GM12878 (cell line): ENCODE data around the gene MDN1. TPM values are rescaled to one million over a fixed set of nuclear protein-coding genes. Genes with fewer than 3 reads are reported as not detected.

Experiments used
- ATAC-seq: fragments of 200-7000 bp; cut with Tn5 transposase; 3 replicates; pipeline ENCODE4 v1.9.1; 2020; ENCODE audit warnings: mild to moderate bottlenecking, moderate library complexity
- BruUV-seq: library from RNA; stranded (reverse); fragments of 400-500 nt; replicated peaks from 2 replicates; lab custom pipeline; 2021; lab: Mats Ljungman, UMichigan
- CTCF ChIA-PET: fragments of 300-600 bp; sonication (Branson Sonifier 250); formaldehyde crosslinking; extraction: SDS; loops from one replicate; lab custom pipeline; 2021; ENCODE audit warnings: inconsistent platforms; lab: Yijun Ruan, JAX
- POLR2A ChIA-PET: fragments of 350-600 bp; formaldehyde crosslinking; extraction: SDS; loops from one replicate; lab custom pipeline; 2021; ENCODE audit warnings: inconsistent platforms; lab: Charles Lee
- RAD21 ChIA-PET: fragments of 300-600 bp; sonication (Branson Sonifier 250); formaldehyde crosslinking; loops from one replicate; lab custom pipeline; 2023; ENCODE audit warnings: antibody characterized with exemption; ENCODE audit not compliant: unreplicated experiment; lab: Charles Lee
- SMC1A ChIA-PET: fragments of 300-600 bp; sonication (Branson Sonifier 250); formaldehyde crosslinking; loops from one replicate; lab custom pipeline; 2023; ENCODE audit not compliant: unreplicated experiment, uncharacterized antibody; lab: Charles Lee
- DNase-seq: peaks from one replicate; pipeline ENCODE4 v3.0.0-alpha.2; 2011; ENCODE audit warnings: low read depth, low spot score
- FAIRE-seq: peaks from 3 replicates; lab custom pipeline; 2011; peaks lifted over from hg19 to GRCh38; lab: Jason Lieb, UNC
- H2AFZ ChIP-seq: 2 replicates; pipeline ENCODE4 v1.6.0; 2011; ENCODE audit warnings: low read depth, low read length, control low read depth; ENCODE audit not compliant: control insufficient read depth
- H3K27ac ChIP-seq: 2 replicates; pipeline ENCODE4 v1.5.1; 2011; ENCODE audit warnings: control low read depth; ENCODE audit not compliant: control insufficient read depth, insufficient read depth
- H3K27me3 ChIP-seq, 2 experiments: replicated peaks in 1 of 2; 2 replicates each; pipeline versions ENCODE4 v1.6.0 to v1.6.1; 2011; ENCODE audit warnings: low read length in 1 of 2; ENCODE audit not compliant: control insufficient read depth in 2 of 2, insufficient read depth in 2 of 2
- H3K36me3 ChIP-seq, 2 experiments: 2 replicates each; pipeline ENCODE4 v1.5.1; 2011; ENCODE audit warnings: low read length in 1 of 2; ENCODE audit not compliant: control insufficient read depth in 2 of 2, insufficient read depth in 2 of 2
- H3K4me1 ChIP-seq: 2 replicates; pipeline ENCODE4 v1.6.1; 2011; ENCODE audit warnings: mild to moderate bottlenecking, low read length, moderate library complexity, mixed read lengths; ENCODE audit not compliant: control insufficient read depth, insufficient read depth
- H3K4me2 ChIP-seq: 2 replicates; pipeline ENCODE4 v1.6.0; 2011; ENCODE audit warnings: control low read depth; ENCODE audit not compliant: control insufficient read depth, insufficient read depth
- H3K4me3 ChIP-seq: fragments of 200-600 bp; sonication (generic); 2 replicates; pipeline ENCODE4 v1.5.1; 2016
- H3K79me2 ChIP-seq: 2 replicates; pipeline ENCODE4 v1.6.0; 2011; ENCODE audit warnings: low read length; ENCODE audit not compliant: control insufficient read depth, insufficient read depth
- H3K9ac ChIP-seq: 2 replicates; pipeline ENCODE4 v1.8.0; 2011; ENCODE audit warnings: low read length, control low read depth, mixed read lengths; ENCODE audit not compliant: control insufficient read depth, insufficient read depth
- H3K9me3 ChIP-seq: replicated peaks from 3 replicates; pipeline ENCODE4 v1.5.1; 2011; ENCODE audit warnings: mild to moderate bottlenecking, low read length; ENCODE audit not compliant: control insufficient read depth, insufficient read depth
- H4K20me1 ChIP-seq: 2 replicates; pipeline ENCODE4 v1.6.0; 2011; ENCODE audit not compliant: control insufficient read depth, insufficient read depth
- IRF4 ChIP-seq: IDR thresholded peaks from 2 replicates; pipeline ENCODE4 v1.6.1; 2011; ENCODE audit warnings: low read depth, low read length
- MYB ChIP-seq: fragments of 150-350 bp; IDR thresholded peaks from 2 replicates; pipeline ENCODE4 v1.6.1; 2014; ENCODE audit warnings: mild to moderate bottlenecking, low read depth, low read length, borderline replicate concordance
- ZBED1 ChIP-seq: IDR thresholded peaks from 2 replicates; pipeline ENCODE4 v1.6.1; 2016; ENCODE audit warnings: borderline replicate concordance
- WGBS: methylation state at CpG from one replicate; pipeline ENCODE4 v1.1.6; 2016; ENCODE audit warnings: low lambda C conversion rate; ENCODE audit not compliant: insufficient replicate concordance, insufficient coverage; ENCODE audit errors: missing lambda C conversion rate; 5-methylcytosine and 5-hydroxymethylcytosine counted together
- in situ Hi-C: fragments of 300-500 bp; cut with MboI; formaldehyde crosslinking; loops from 9 replicates; pipeline ENCODE4 v1.14.3; 2018; ENCODE audit warnings: mixed read lengths
- intact Hi-C: fragments of 100-400 bp; cut with micrococcal nuclease; formaldehyde crosslinking; loops from one replicate; pipeline ENCODE4 v1.14.2; 2022; ENCODE audit not compliant: unreplicated experiment
- polyA plus RNA-seq, 11 experiments: library from polyadenylated mRNA; depleted of rRNA in 4 of 11; unstranded in 6 of 11; stranded (reverse) in 5 of 11; fragments of >200 nt; fragmentation: Nextera tagmentation in 4 of 11; fragmentation: Illumina TruSeq in 1 of 11; extraction: Ambion mirVana in 4 of 11; extraction: Trizol in 1 of 11; gene quantifications; 1 replicate in 1 of 11; 2 replicates in 10 of 11; pipeline versions ENCODE4 v1.2.1 to v1.2.3, GENCODE V29; 2011 to 2016; ENCODE audit warnings: inconsistent platforms in 2 of 11, missing spikeins in 2 of 11, low read depth in 1 of 11
- total RNA-seq, 4 experiments: library from RNA; depleted of rRNA in 3 of 4; stranded (reverse); fragments of >200 nt in 3 of 4; fragmentation: Illumina TruSeq in 1 of 4; extraction: Trizol in 1 of 4; gene quantifications; 2 replicates each; pipeline versions ENCODE4 v1.2.1 to v1.2.3, GENCODE V29; 2013 to 2021
- TF ChIP-seq, protein P1 (sequence below): IDR thresholded peaks from 2 replicates; pipeline ENCODE4 v1.6.1; 2011; ENCODE audit warnings: mild to moderate bottlenecking, low read depth, low read length, moderate library complexity; ENCODE audit not compliant: insufficient replicate concordance
- TF ChIP-seq, protein P2 (sequence below): IDR thresholded peaks from 2 replicates; pipeline ENCODE4 v1.6.1; 2011; ENCODE audit warnings: borderline replicate concordance, low read depth, mild to moderate bottlenecking, moderate library complexity, low read length; ENCODE audit not compliant: insufficient read depth, poor library complexity, severe bottlenecking
- TF ChIP-seq, protein P3 (sequence below): fragments of 450-650 bp; IDR thresholded peaks from 2 replicates; pipeline ENCODE4 v1.6.1; 2017; ENCODE audit warnings: mild to moderate bottlenecking, low read depth, inconsistent platforms; ENCODE audit not compliant: poor library complexity, severe bottlenecking
- TF ChIP-seq, protein P4 (sequence below): fragments of 450-650 bp; IDR thresholded peaks from 2 replicates; pipeline ENCODE4 v1.6.1; 2014; ENCODE audit warnings: mild to moderate bottlenecking

MDN1 gene
- total and polyA plus RNA-seq, 10 of the 15 experiments (the other 5 are each of a cell fraction or from before 2014, with no cell fraction given), result 14.3 to 50.1 (median 22.1) TPM

DNA sequence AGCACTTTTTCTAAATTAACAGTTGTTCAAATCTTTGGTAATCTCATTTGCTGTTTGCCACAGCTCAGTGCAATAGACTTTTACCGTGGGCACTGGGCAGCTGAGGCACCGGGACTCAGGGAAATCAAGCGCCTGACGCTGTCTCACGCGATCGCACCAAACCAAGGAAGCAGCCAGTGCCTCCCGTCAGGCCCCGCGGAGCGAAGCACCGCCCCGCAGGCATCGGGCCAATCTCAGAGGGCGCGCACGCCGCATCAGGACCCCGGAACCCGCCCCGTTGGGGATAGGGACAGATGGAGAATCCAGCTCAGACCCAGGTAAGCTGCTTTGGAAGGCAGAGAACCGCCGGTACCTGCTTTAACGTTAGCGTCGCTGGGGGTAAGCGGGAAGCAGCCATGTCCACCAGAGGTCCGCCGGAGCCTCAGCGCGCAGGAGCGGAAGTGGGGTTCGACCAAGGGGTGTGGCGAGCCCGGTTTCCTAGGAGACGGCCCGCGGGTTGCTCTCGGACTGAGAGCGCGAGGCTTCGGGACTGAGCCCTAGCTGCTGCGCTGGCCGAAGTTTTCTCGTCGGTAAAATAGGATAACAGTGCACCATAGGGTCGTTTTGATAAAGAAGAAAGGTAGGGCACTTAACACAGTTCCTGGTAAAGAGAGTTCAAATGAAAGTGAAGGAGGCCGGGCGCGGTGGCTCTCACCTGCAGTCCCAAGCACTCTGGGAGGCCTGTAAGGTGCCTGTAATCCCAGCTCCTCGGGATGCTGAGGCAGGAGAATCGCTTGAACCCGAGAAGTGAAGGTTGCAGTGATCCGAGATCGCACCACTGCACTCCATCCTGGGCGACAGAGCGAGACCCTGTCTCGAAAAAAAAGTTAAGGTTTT lies 181.0 kb downstream of the MDN1 start, which contains the start of gene LYRM2 (continued):
- TF ChIP-seq MYB, result no peak
- TF ChIP-seq, protein P1, sequence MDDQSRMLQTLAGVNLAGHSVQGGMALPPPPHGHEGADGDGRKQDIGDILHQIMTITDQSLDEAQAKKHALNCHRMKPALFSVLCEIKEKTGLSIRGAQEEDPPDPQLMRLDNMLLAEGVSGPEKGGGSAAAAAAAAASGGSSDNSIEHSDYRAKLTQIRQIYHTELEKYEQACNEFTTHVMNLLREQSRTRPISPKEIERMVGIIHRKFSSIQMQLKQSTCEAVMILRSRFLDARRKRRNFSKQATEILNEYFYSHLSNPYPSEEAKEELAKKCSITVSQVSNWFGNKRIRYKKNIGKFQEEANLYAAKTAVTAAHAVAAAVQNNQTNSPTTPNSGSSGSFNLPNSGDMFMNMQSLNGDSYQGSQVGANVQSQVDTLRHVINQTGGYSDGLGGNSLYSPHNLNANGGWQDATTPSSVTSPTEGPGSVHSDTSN, result no peak
- TF ChIP-seq IRF4, result no peak; the same call in 1 of the 2 replicates
- TF ChIP-seq, protein P2, sequence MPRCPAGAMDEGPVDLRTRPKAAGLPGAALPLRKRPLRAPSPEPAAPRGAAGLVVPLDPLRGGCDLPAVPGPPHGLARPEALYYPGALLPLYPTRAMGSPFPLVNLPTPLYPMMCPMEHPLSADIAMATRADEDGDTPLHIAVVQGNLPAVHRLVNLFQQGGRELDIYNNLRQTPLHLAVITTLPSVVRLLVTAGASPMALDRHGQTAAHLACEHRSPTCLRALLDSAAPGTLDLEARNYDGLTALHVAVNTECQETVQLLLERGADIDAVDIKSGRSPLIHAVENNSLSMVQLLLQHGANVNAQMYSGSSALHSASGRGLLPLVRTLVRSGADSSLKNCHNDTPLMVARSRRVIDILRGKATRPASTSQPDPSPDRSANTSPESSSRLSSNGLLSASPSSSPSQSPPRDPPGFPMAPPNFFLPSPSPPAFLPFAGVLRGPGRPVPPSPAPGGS, result no peak

DNA sequence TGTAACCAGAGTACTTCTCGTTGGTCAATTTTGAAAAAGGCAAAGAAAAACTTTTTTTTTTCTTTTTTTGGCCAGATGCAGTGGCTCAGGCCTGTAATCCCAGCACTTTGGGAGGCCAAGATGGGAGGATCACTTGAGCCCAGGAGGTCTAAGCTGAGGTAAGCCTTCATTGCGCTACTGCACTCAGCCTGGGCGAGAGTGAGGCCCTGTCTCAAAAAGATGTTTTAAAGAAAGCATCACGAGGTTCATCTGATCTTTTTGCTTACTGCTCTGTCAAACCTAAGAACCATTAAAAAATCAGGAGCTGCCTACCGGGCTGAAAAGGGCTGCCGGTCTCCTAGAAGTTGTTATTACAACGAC lies 181.7 kb downstream of the MDN1 start:
- ChIA-PET CTCF (interaction anchor here (0.6 to 3.2 kb wide), 7 partner anchors 29 to 393 kb away, joined by 3 to 20 read pairs (median 4); no protein-coding TSS in a partner anchor), POLR2A (interaction anchor here (0.6 to 1.7 kb wide), 8 partner anchors 10 to 557 kb away, joined by 3 to 7 read pairs (median 4); partner anchors contain the start of gene PNRC1), SMC1A (interaction anchor here (1.0 to 2.3 kb wide), 6 partner anchors 11 to 552 kb away, joined by 3 to 9 read pairs (median 5); partner anchors contain the start of gene ANKRD6), RAD21 (interaction anchor here (1.1 to 2.2 kb wide), 3 partner anchors 206 to 272 kb away, joined by 3 to 11 read pairs (median 5); no protein-coding TSS in a partner anchor)
- no peak for DNase-seq
- H3K9ac ChIP-seq, result peak overlapping the region; percentile 96
- no TSS peak for BruUV-seq
- no peaks in the 10 kb centered on the region for H3K27me3 ChIP-seq
- H3K27ac ChIP-seq, result peak overlapping the region; percentile 99
- H3K4me3 ChIP-seq, result peak overlapping the region; percentile 87
- in situ Hi-C loops (no loop called here), intact Hi-C loops (no loop called here)
- FAIRE-seq, result no peak
- H3K36me3 ChIP-seq, result peaks cover 0 to 2% of the 10 kb centered on the region in 2 experiments; a peak in 3 of 4 replicates
- peaks cover 16% of the 10 kb centered on the region for H3K79me2 ChIP-seq
- no peaks in the 10 kb centered on the region for H3K9me3 ChIP-seq
- 7% methylated on average over 7 of the region's 7 CpGs for WGBS
- peaks cover 7% of the 10 kb centered on the region for H3K4me1 ChIP-seq
- peak overlapping the region; percentile 99 for H3K4me2 ChIP-seq
- TF ChIP-seq, protein P3, sequence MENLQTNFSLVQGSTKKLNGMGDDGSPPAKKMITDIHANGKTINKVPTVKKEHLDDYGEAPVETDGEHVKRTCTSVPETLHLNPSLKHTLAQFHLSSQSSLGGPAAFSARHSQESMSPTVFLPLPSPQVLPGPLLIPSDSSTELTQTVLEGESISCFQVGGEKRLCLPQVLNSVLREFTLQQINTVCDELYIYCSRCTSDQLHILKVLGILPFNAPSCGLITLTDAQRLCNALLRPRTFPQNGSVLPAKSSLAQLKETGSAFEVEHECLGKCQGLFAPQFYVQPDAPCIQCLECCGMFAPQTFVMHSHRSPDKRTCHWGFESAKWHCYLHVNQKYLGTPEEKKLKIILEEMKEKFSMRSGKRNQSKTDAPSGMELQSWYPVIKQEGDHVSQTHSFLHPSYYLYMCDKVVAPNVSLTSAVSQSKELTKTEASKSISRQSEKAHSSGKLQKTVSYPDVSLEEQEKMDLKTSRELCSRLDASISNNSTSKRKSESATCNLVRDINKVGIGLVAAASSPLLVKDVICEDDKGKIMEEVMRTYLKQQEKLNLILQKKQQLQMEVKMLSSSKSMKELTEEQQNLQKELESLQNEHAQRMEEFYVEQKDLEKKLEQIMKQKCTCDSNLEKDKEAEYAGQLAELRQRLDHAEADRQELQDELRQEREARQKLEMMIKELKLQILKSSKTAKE, result peak; percentile 44
- TF ChIP-seq ZBED1, result 0 out of 2 replicates have a peak, but pooled peaks have one; percentile 4
- TF ChIP-seq, protein P4, sequence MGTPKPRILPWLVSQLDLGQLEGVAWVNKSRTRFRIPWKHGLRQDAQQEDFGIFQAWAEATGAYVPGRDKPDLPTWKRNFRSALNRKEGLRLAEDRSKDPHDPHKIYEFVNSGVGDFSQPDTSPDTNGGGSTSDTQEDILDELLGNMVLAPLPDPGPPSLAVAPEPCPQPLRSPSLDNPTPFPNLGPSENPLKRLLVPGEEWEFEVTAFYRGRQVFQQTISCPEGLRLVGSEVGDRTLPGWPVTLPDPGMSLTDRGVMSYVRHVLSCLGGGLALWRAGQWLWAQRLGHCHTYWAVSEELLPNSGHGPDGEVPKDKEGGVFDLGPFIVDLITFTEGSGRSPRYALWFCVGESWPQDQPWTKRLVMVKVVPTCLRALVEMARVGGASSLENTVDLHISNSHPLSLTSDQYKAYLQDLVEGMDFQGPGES, result no peak
- no peaks in the 10 kb centered on the region for H4K20me1 ChIP-seq
- ATAC-seq, result peak; percentile 30
- H2AFZ ChIP-seq, result peak overlapping the region; percentile 100
